Measurements from ENCODE around the gene STUM.

GRCh38 chr1:226535666-226536065, 12.9 kb upstream of the STUM start:
- TF ChIP-seq CTCF (optimal IDR thresholded peaks at IDR 0.05 in 1 of 3, IDR thresholded peaks at IDR 0.05 in 1 of 3, conservative IDR thresholded peaks at IDR 0.05 in 1 of 3; ENCODE audit: extremely low read depth in 1 of 3, insufficient read depth in 2 of 3, low read length in 3 of 3), result no peak
- no peak for TF ChIP-seq EZH2 (IDR thresholded peaks at IDR 0.05; ENCODE audit: low read length)

Measured in keratinocyte (primary cell).